Fibroblast of gingiva (primary cell): Measurements from ENCODE around the gene SLMAP.

ENCODE experiments used
- DNase-seq: peaks from one replicate; pipeline ENCODE4 v3.0.0-alpha.2; 2011; ENCODE audit warnings: low read depth

SLMAP gene

GRCh38 chr3:57755741-57756527, at the start of gene SLMAP:
SLMAP (plus strand) TSS chr3:57756309; CDS start chr3:57757652, 1,343 bp downstream.
- DNase-seq, result peak; percentile 94

GRCh38 chr3:57706462-57706861, 49.6 kb upstream of the SLMAP start:
- DNase-seq, result peak; percentile 59

GRCh38 chr3:57709031-57709430, 47.1 kb upstream of the SLMAP start:
- no peak for DNase-seq

- DNase-seq, result no peak
These were observed 46.5 kb upstream of the SLMAP start for GRCh38 chr3:57709559-57709958.

- no peak for DNase-seq
These were observed 40.4 kb upstream of the SLMAP start for GRCh38 chr3:57715686-57716085.

GRCh38 chr3:57717205-57717868, 38.8 kb upstream of the SLMAP start:
- no peak for DNase-seq

GRCh38 chr3:57718118-57718517, 38.0 kb upstream of the SLMAP start:
- no peak for DNase-seq

- no peak for DNase-seq
These were observed 29.7 kb upstream of the SLMAP start for GRCh38 chr3:57726397-57726796.

GRCh38 chr3:57727106-57727505, 29.0 kb upstream of the SLMAP start:
- no peak for DNase-seq

GRCh38 chr3:57729334-57730045, 26.6 kb upstream of the SLMAP start:
- DNase-seq, result no peak

- no peak for DNase-seq
These were observed 25.4 kb upstream of the SLMAP start for GRCh38 chr3:57730682-57731081.

GRCh38 chr3:57731311-57731710, 24.8 kb upstream of the SLMAP start:
- no peak for DNase-seq

GRCh38 chr3:57733790-57734189, 22.3 kb upstream of the SLMAP start:
- no peak for DNase-seq

GRCh38 chr3:57735405-57735804, 20.7 kb upstream of the SLMAP start:
- DNase-seq, result no peak

- no peak for DNase-seq
These were observed 18.3 kb upstream of the SLMAP start for GRCh38 chr3:57737840-57738239.

- DNase-seq, result no peak
These were observed 17.7 kb upstream of the SLMAP start for GRCh38 chr3:57738391-57738790.

GRCh38 chr3:57740027-57740426, 16.1 kb upstream of the SLMAP start:
- DNase-seq, result no peak

- no peak for DNase-seq
These were observed 12.6 kb upstream of the SLMAP start for GRCh38 chr3:57743496-57743895.

- no peak for DNase-seq
These were observed 11.0 kb upstream of the SLMAP start for GRCh38 chr3:57745101-57745500.

- DNase-seq, result peak; percentile 59
These were observed 9.7 kb upstream of the SLMAP start for GRCh38 chr3:57746156-57747010.

GRCh38 chr3:57749542-57749941, 6.6 kb upstream of the SLMAP start:
- DNase-seq, result no peak

- DNase-seq, result no peak
These were observed 3.8 kb upstream of the SLMAP start for GRCh38 chr3:57752307-57752706.
